IMR-90 (cell line): ENCODE data around the gene XPA. TPM values are rescaled to one million over a fixed set of nuclear protein-coding genes. Genes with fewer than 3 reads are reported as not detected.

Experiments used
- ATAC-seq: fragments of 200-7000 bp; cut with Tn5 transposase; 2 replicates; pipeline ENCODE4 v1.9.1; 2020; ENCODE audit warnings: low read depth, mild to moderate bottlenecking, moderate library complexity
- BruUV-seq: library from RNA; stranded (reverse); fragments of 400-500 nt; replicated peaks from 2 replicates; lab custom pipeline; 2021; lab: Mats Ljungman, UMichigan
- CTCF ChIA-PET: fragments of 300-600 bp; formaldehyde crosslinking; extraction: SDS; loops from one replicate; lab custom pipeline; 2021; ENCODE audit warnings: antibody characterized with exemption; lab: Yijun Ruan, JAX
- POLR2A ChIA-PET: fragments of 300-600 bp; sonication (Branson Sonifier 250); formaldehyde crosslinking; loops from one replicate; lab custom pipeline; 2022; ENCODE audit warnings: antibody characterized with exemption; ENCODE audit not compliant: unreplicated experiment; lab: Charles Lee
- DNase-seq: peaks from one replicate; pipeline ENCODE4 v3.0.0; 2013
- H2AFZ ChIP-seq: replicated peaks from 2 replicates; pipeline ENCODE3; 2013; ENCODE audit warnings: low read length, mild to moderate bottlenecking; ENCODE audit not compliant: poor library complexity
- H2AK5ac ChIP-seq: 2 replicates; pipeline ENCODE4 v1.6.1; 2013; ENCODE audit warnings: low read depth, low read length, inconsistent platforms
- H2AK9ac ChIP-seq: replicated peaks from 2 replicates; pipeline ENCODE3; 2013; ENCODE audit warnings: mild to moderate bottlenecking, low read depth, low read length, moderate library complexity; ENCODE audit not compliant: poor library complexity
- H2BK120ac ChIP-seq: 2 replicates; pipeline ENCODE4 v1.6.1; 2013; ENCODE audit warnings: low read depth, low read length, inconsistent platforms
- H2BK15ac ChIP-seq: 3 replicates; pipeline ENCODE4 v1.6.1; 2013; ENCODE audit warnings: low read depth, low read length, inconsistent platforms
- H2BK20ac ChIP-seq: 2 replicates; pipeline ENCODE4 v1.6.1; 2013; ENCODE audit warnings: low read depth, mild to moderate bottlenecking, inconsistent platforms, low read length, moderate library complexity
- H2BK5ac ChIP-seq: 2 replicates; pipeline ENCODE4 v1.6.1; 2013; ENCODE audit warnings: mild to moderate bottlenecking, low read depth, low read length, inconsistent platforms; ENCODE audit not compliant: poor library complexity, severe bottlenecking
- H3K14ac ChIP-seq: replicated peaks from 2 replicates; pipeline ENCODE4 v1.6.1; 2013; ENCODE audit warnings: low read depth, low read length, inconsistent platforms
- H3K18ac ChIP-seq: 2 replicates; pipeline ENCODE4 v1.6.1; 2013; ENCODE audit warnings: low read depth, low read length, control low read depth
- H3K23ac ChIP-seq: 2 replicates; pipeline ENCODE4 v1.6.1; 2013; ENCODE audit warnings: low read depth, low read length, inconsistent platforms
- H3K27ac ChIP-seq: 2 replicates; pipeline ENCODE4 v1.5.1; 2013; ENCODE audit warnings: mild to moderate bottlenecking, control low read depth, low read length; ENCODE audit not compliant: insufficient read depth
- H3K27me3 ChIP-seq: 2 replicates; pipeline ENCODE4 v1.6.1; 2013; ENCODE audit warnings: low read length; ENCODE audit not compliant: control insufficient read depth, insufficient read depth
- H3K36me3 ChIP-seq: 2 replicates; pipeline ENCODE4 v1.6.1; 2013; ENCODE audit warnings: low read length, mixed read lengths; ENCODE audit not compliant: control insufficient read depth, insufficient read depth
- H3K4ac ChIP-seq: 2 replicates; pipeline ENCODE4 v1.6.1; 2013; ENCODE audit warnings: low read depth, low read length, inconsistent platforms
- H3K4me1 ChIP-seq: 2 replicates; pipeline ENCODE4 v1.6.1; 2013; ENCODE audit warnings: low read length, mixed read lengths; ENCODE audit not compliant: control insufficient read depth, insufficient read depth
- H3K4me2 ChIP-seq: 2 replicates; pipeline ENCODE4 v1.6.1; 2013; ENCODE audit warnings: low read depth, mild to moderate bottlenecking, control low read depth, low read length, moderate library complexity
- H3K4me3 ChIP-seq: 2 replicates; pipeline ENCODE4 v1.5.1; 2013; ENCODE audit warnings: low read depth, mild to moderate bottlenecking, control low read depth, low read length, moderate library complexity; ENCODE audit not compliant: insufficient read depth
- H3K56ac ChIP-seq: 2 replicates; pipeline ENCODE4 v1.6.1; 2013; ENCODE audit warnings: low read length, inconsistent platforms; ENCODE audit not compliant: insufficient read depth; ENCODE audit errors: extremely low read depth
- H3K79me1 ChIP-seq, 2 experiments: 2 replicates each; pipeline ENCODE4 v1.6.1; 2013; ENCODE audit warnings: low read length in 2 of 2, inconsistent platforms in 1 of 2, low read depth in 1 of 2
- H3K9ac ChIP-seq: 2 replicates; pipeline ENCODE4 v1.6.1; 2013; ENCODE audit warnings: low read depth, low read length, control low read depth
- H3K9me1 ChIP-seq: 2 replicates; pipeline ENCODE4 v1.6.1; 2013; ENCODE audit warnings: low read length, inconsistent platforms; ENCODE audit not compliant: insufficient read depth
- H3K9me3 ChIP-seq: 2 replicates; pipeline ENCODE4 v1.6.1; 2013; ENCODE audit warnings: low read length; ENCODE audit not compliant: control insufficient read depth, insufficient read depth
- H4K20me1 ChIP-seq: 2 replicates; pipeline ENCODE4 v1.6.1; 2013; ENCODE audit warnings: low read length, inconsistent platforms; ENCODE audit not compliant: insufficient read depth
- H4K5ac ChIP-seq: 2 replicates; pipeline ENCODE4 v1.6.1; 2013; ENCODE audit warnings: mild to moderate bottlenecking, low read depth, low read length, control low read depth
- H4K8ac ChIP-seq, 2 experiments: 2 replicates each; pipeline ENCODE4 v1.6.1; 2013; ENCODE audit warnings: low read depth in 2 of 2, low read length in 2 of 2, control low read depth in 1 of 2, inconsistent platforms in 1 of 2
- H4K91ac ChIP-seq: 2 replicates; pipeline ENCODE4 v1.6.1; 2013; ENCODE audit warnings: low read depth, low read length, inconsistent platforms; ENCODE audit not compliant: insufficient read depth
- CEBPB ChIP-seq: IDR thresholded peaks from 2 replicates; pipeline ENCODE4 v1.6.1; 2012; ENCODE audit warnings: low read depth, low read length, improper control_type of control experiment
- CTCF ChIP-seq: conservative IDR thresholded peaks from 2 replicates; pipeline ENCODE4 v1.5.1; 2012; ENCODE audit warnings: mild to moderate bottlenecking, low read depth, low read length, improper control_type of control experiment
- FOS ChIP-seq: fragments of 150-350 bp; IDR thresholded peaks from 2 replicates; pipeline ENCODE4 v1.6.1; 2016; ENCODE audit warnings: low read depth, low read length
- MAFK ChIP-seq: IDR thresholded peaks from 2 replicates; pipeline ENCODE4 v1.6.1; 2012; ENCODE audit warnings: low read depth, low read length, improper control_type of control experiment
- MAZ ChIP-seq: IDR thresholded peaks from 2 replicates; pipeline ENCODE4 v1.6.1; 2012; ENCODE audit warnings: low read depth, mild to moderate bottlenecking, low read length, improper control_type of control experiment, moderate library complexity, borderline replicate concordance
- NFE2L2 ChIP-seq: fragments of 150-350 bp; IDR thresholded peaks from 2 replicates; pipeline ENCODE4 v1.6.1; 2016; ENCODE audit warnings: low read depth, mild to moderate bottlenecking, low read length
- RAD21 ChIP-seq: IDR thresholded peaks from 2 replicates; pipeline ENCODE4 v1.6.1; 2012; ENCODE audit warnings: low read length, improper control_type of control experiment
- RCOR1 ChIP-seq: IDR thresholded peaks from 2 replicates; pipeline ENCODE4 v1.6.1; 2012; ENCODE audit warnings: mild to moderate bottlenecking, low read length, improper control_type of control experiment; ENCODE audit not compliant: insufficient replicate concordance
- RFX5 ChIP-seq: IDR thresholded peaks from 2 replicates; pipeline ENCODE4 v1.8.0; 2012; ENCODE audit warnings: low read depth, mild to moderate bottlenecking, low read length, moderate library complexity
- WGBS, 2 experiments: methylation state at CpG; one replicate each; pipeline versions ENCODE4 v1.1.5 to v1.1.7; 2013; ENCODE audit warnings: missing lambda C conversion rate in 2 of 2; ENCODE audit not compliant: insufficient read length in 1 of 2; ENCODE audit errors: extremely low coverage in 2 of 2; 5-methylcytosine and 5-hydroxymethylcytosine counted together
- dilution Hi-C: fragments of 300-500 bp; cut with HindIII; formaldehyde crosslinking; loops from one replicate; pipeline ENCODE4 v1.14.3; 2018; ENCODE audit warnings: low sequenced_read_pairs; ENCODE audit not compliant: unreplicated experiment
- in situ Hi-C: fragments of 300-500 bp; cut with MboI; formaldehyde crosslinking; loops from 3 replicates; pipeline ENCODE4 v1.14.3; 2019; ENCODE audit warnings: low sequenced_read_pairs, inconsistent platforms, mixed read lengths
- intact Hi-C: fragments of 100-400 bp; cut with micrococcal nuclease; formaldehyde crosslinking; loops from 2 replicates; pipeline ENCODE4 v1.10.0; 2022
- polyA plus RNA-seq, 3 experiments: library from polyadenylated mRNA; depleted of rRNA; stranded (reverse); fragments of >200 nt; gene quantifications; 2 replicates each; pipeline ENCODE4 v1.2.3, GENCODE V29; 2012; ENCODE audit warnings: low replicate concordance in 1 of 3
- total RNA-seq: library from RNA; depleted of rRNA; stranded (reverse); fragments of >200 nt; gene quantifications from 2 replicates; pipeline ENCODE4 v1.2.3, GENCODE V29; 2012
- TF ChIP-seq, protein P1 (sequence below): fragments of 150-350 bp; IDR thresholded peaks from 2 replicates; pipeline ENCODE4 v1.6.1; 2016; ENCODE audit warnings: low read depth, mild to moderate bottlenecking, low read length, moderate library complexity, borderline replicate concordance

XPA gene
- total and polyA plus RNA-seq, 2 of the 4 experiments (the other 2 are of a cell fraction), result 1.4 to 2.2 TPM

DNA sequence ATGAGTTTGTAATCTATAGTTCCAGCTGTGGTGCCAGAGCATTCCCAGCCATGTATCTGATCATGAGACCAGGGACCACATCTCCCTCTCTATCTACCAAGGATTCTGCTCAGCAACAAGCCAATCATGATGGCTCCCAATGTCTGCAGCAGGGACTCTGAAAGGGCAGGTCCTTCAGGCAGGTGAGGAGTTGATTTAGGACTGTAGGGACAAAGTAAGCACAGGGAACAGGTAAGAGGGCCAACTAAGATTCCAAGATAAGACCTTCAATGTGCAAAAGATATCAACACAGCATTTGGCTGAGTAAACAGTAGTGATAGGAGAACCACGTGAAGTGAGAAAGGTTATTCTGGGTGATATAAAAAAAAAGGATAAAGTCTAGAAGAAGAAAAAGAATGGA is 8.5 kb downstream of the XPA start:
- Histone ChIP-seq H3K4ac (no peak overlapping the region), H2BK120ac (0 out of 2 replicates have a peak overlapping the region, but pooled peaks have one; percentile 0), H2AK9ac (no peak overlapping the region), H2BK15ac (no peak overlapping the region), H3K27me3 (no peaks in the 10 kb centered on the region), H2BK20ac (no peak overlapping the region), H3K9ac (no peak overlapping the region), H3K4me1 (peaks cover 2% of the 10 kb centered on the region), H3K9me1 (peaks cover 10% of the 10 kb centered on the region), H3K18ac (no peak overlapping the region), H3K14ac (no peak overlapping the region), H3K79me1 (peaks cover 6 to 24% of the 10 kb centered on the region in 2 experiments), H3K27ac (no peak overlapping the region), H2AFZ (no peak overlapping the region), H3K4me3 (no peak overlapping the region), H3K23ac (no peak overlapping the region), H4K8ac (no peak overlapping the region), H3K4me2 (no peak overlapping the region), H3K36me3 (peaks cover 25% of the 10 kb centered on the region), H4K20me1 (0 out of 2 replicates have a peak, but pooled peaks cover 4% of the 10 kb centered on the region), H2AK5ac (no peak overlapping the region), H3K9me3 (no peaks in the 10 kb centered on the region), H4K5ac (no peak overlapping the region), H2BK5ac (no peak overlapping the region), H3K56ac (no peak overlapping the region), H4K91ac (no peak overlapping the region)
- BruUV-seq, result no TSS peak
- ChIA-PET POLR2A (no interaction called here), CTCF (no interaction called here)
- dilution Hi-C loops (no loop called here), intact Hi-C loops (no loop called here), in situ Hi-C loops (no loop called here)
- TF ChIP-seq MAFK (no peak), RCOR1 (no peak), CTCF (no peak), RFX5 (no peak), FOS (no peak), RAD21 (no peak), NFE2L2 (no peak), CEBPB (no peak), MAZ (no peak)
- TF ChIP-seq, protein P1, sequence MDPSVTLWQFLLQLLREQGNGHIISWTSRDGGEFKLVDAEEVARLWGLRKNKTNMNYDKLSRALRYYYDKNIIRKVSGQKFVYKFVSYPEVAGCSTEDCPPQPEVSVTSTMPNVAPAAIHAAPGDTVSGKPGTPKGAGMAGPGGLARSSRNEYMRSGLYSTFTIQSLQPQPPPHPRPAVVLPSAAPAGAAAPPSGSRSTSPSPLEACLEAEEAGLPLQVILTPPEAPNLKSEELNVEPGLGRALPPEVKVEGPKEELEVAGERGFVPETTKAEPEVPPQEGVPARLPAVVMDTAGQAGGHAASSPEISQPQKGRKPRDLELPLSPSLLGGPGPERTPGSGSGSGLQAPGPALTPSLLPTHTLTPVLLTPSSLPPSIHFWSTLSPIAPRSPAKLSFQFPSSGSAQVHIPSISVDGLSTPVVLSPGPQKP, result no peak
- DNase-seq (no peak), ATAC-seq (no peak)
- no CpG with 5 or more reads among the region's 1 CpG for WGBS, 2 experiments
